Glutamatergic neuron (in vitro differentiated cells): ENCODE data around the gene MLH1. TPM values are rescaled to one million over a fixed set of nuclear protein-coding genes. Genes with fewer than 3 reads are reported as not detected.

Experiments
- DNase-seq: peaks from one replicate; pipeline ENCODE4 v3.0.0; 2022
- H3K27ac Mint-ChIP-seq: one replicate; pipeline ENCODE4 v1.8.0; 2020; ENCODE audit warnings: mild to moderate bottlenecking, mixed read lengths, inconsistent platforms; ENCODE audit not compliant: unreplicated experiment
- H3K27me3 Mint-ChIP-seq: one replicate; pipeline ENCODE4 v1.8.0; 2020; ENCODE audit warnings: mild to moderate bottlenecking, moderate library complexity, mixed read lengths, inconsistent platforms; ENCODE audit not compliant: unreplicated experiment
- H3K36me3 Mint-ChIP-seq: one replicate; pipeline ENCODE4 v1.8.0; 2020; ENCODE audit warnings: mild to moderate bottlenecking, mixed read lengths, inconsistent platforms; ENCODE audit not compliant: unreplicated experiment
- H3K4me1 Mint-ChIP-seq: one replicate; pipeline ENCODE4 v1.8.0; 2020; ENCODE audit warnings: mild to moderate bottlenecking, low read depth, mixed read lengths, inconsistent platforms; ENCODE audit not compliant: unreplicated experiment
- H3K4me3 Mint-ChIP-seq: one replicate; pipeline ENCODE4 v1.8.0; 2020; ENCODE audit warnings: mild to moderate bottlenecking, mixed read lengths, inconsistent platforms; ENCODE audit not compliant: unreplicated experiment
- H3K9me3 Mint-ChIP-seq: one replicate; pipeline ENCODE4 v1.8.0; 2020; ENCODE audit warnings: mild to moderate bottlenecking, moderate library complexity, mixed read lengths, inconsistent platforms; ENCODE audit not compliant: unreplicated experiment
- CTCF ChIP-seq: fragments of 200-600 bp; sonication (generic); IDR thresholded peaks from one replicate; pipeline ENCODE4 v1.5.0; 2021; ENCODE audit not compliant: partially characterized antibody, unreplicated experiment
- total RNA-seq: library from RNA; stranded (reverse); fragmentation: NEBNext Ultra II Directional; extraction: Animal tissue kit (Norgen Biotek cat#: 25700); gene quantifications from one replicate; pipeline ENCODE4 v1.2.1, GENCODE V29; 2021; ENCODE audit not compliant: unreplicated experiment

MLH1 gene
- total RNA-seq, 1 donor from 2014 or later = 30.4 TPM

DNA sequence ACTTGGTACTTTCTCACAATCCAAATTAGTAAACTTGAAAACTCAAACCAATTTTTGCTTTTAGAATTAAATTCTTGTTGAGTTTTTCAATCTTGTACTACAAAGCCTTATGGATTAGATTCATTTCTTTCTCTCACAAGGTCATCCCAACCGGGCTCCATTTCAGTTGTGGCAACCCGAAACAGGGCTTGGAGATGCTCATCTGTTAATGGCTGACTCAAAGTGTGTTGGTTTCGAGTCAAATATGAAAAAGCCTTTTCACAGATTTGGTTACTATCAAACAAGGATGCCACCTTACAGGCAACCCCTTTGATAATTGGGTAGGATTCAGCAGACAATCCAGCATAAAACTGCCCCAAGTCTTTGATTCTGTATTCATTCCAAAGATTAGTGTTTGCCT, 2.2 kb upstream of the MLH1 start:
- Mint-ChIP-seq H3K36me3 (no peaks in the 10 kb centered on the region), H3K4me1 (peaks cover 27% of the 10 kb centered on the region), H3K9me3 (peaks cover 2% of the 10 kb centered on the region), H3K27me3 (no peaks in the 10 kb centered on the region), H3K4me3 (no peak overlapping the region), H3K27ac (no peak overlapping the region)
- TF ChIP-seq CTCF = no peak
- DNase-seq = no peak

DNA sequence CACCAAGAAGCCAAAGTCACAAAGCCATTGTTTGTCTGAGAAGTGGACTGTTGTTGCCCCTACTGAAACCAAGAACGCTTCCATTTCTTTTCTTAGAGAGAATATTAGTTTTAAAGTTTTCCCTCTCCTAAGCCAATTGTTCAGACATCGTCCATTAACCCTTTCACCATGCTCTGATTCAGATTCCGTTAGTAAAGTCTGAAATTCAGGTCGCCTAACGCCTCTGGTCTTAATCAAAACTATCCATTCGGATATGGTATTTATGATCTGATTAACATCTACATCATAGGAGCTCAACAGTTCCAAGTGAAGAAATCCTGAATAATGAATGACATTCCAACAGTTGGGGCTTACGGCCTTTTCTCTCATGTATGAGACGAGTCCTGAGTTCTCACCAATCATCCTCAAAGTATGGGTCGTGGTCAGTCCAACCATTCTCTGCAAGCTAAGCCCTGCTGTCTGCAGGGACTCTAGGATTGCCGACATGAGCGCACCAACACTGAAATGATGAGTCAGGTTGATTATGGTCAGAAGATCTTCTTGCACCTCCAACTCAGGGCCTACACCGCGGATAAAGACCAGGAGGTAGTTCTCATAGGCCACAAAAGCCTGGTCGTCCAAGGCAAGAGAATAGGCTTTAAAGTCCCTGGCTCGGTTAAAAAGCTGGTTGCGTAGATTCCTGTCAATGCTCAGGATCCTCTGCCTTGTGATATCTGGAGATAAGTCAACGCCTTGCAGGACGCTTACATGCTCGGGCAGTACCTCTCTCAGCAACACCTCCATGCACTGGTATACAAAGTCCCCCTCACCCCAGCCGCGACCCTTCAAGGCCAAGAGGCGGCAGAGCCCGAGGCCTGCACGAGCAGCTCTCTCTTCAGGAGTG, 1.2 kb upstream of the MLH1 start:
- no peak for DNase-seq
- Mint-ChIP-seq H3K4me3 (no peak overlapping the region), H3K36me3 (no peaks in the 10 kb centered on the region), H3K9me3 (peaks cover 2% of the 10 kb centered on the region), H3K27ac (no peak overlapping the region), H3K27me3 (no peaks in the 10 kb centered on the region), H3K4me1 (peaks cover 27% of the 10 kb centered on the region)
- no peak for TF ChIP-seq CTCF

DNA sequence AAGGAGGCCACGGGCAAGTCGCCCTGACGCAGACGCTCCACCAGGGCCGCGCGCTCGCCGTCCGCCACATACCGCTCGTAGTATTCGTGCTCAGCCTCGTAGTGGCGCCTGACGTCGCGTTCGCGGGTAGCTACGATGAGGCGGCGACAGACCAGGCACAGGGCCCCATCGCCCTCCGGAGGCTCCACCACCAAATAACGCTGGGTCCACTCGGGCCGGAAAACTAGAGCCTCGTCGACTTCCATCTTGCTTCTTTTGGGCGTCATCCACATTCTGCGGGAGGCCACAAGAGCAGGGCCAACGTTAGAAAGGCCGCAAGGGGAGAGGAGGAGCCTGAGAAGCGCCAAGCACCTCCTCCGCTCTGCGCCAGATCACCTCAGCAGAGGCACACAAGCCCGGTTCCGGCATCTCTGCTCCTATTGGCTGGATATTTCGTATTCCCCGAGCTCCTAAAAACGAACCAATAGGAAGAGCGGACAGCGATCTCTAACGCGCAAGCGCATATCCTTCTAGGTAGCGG, 452 bp upstream of the MLH1 start, which contains the start of gene EPM2AIP1:
TSS of gene EPM2AIP1 (minus strand) at position 326 of the 520 bp plus-strand sequence. CDS start at position 272, 54 bp downstream.
- peak; percentile 83 for DNase-seq
- no peak within 1 kb of the TSS for H3K4me3 Mint-ChIP-seq
- H3K27ac Mint-ChIP-seq = no peak within 1 kb of the TSS
- peaks cover 26% of the 10 kb centered on the region for H3K4me1 Mint-ChIP-seq
- TF ChIP-seq CTCF = peak; percentile 39
- H3K9me3 Mint-ChIP-seq = peaks cover 2% of the 10 kb centered on the region
- H3K27me3 Mint-ChIP-seq = no peaks in the 10 kb centered on the region
- no peaks in the 10 kb centered on the region for H3K36me3 Mint-ChIP-seq

- no peaks in the 10 kb centered on the region for H3K4me1 Mint-ChIP-seq
- no peaks in the 10 kb centered on the region for H3K9me3 Mint-ChIP-seq
- H3K36me3 Mint-ChIP-seq = no peaks in the 10 kb centered on the region
- H3K4me3 Mint-ChIP-seq = no peak overlapping the region
- TF ChIP-seq CTCF = no peak
- H3K27me3 Mint-ChIP-seq = no peaks in the 10 kb centered on the region
- no peak for DNase-seq
- no peak overlapping the region for H3K27ac Mint-ChIP-seq
Measured at GRCh38 chr3:37014620-37015019, 21.3 kb downstream of the MLH1 start.

GRCh38 chr3:37015642-37016041, 22.3 kb downstream of the MLH1 start:
- no peaks in the 10 kb centered on the region for H3K4me1 Mint-ChIP-seq
- no peak overlapping the region for H3K27ac Mint-ChIP-seq
- no peaks in the 10 kb centered on the region for H3K27me3 Mint-ChIP-seq
- no peaks in the 10 kb centered on the region for H3K9me3 Mint-ChIP-seq
- no peak for TF ChIP-seq CTCF
- DNase-seq = no peak
- no peak overlapping the region for H3K4me3 Mint-ChIP-seq
- H3K36me3 Mint-ChIP-seq = no peaks in the 10 kb centered on the region
